Ovary (tissue), 3 donors: ENCODE results near the gene PPP1R1B.

Source experiments
- EP300 ChIP-seq: sonication (generic); formaldehyde crosslinking; IDR thresholded peaks from one replicate; pipeline ENCODE4 v1.6.1; 2017; ENCODE audit warnings: antibody characterized with exemption
- TF ChIP-seq, protein P1 (sequence below), 3 donors: fragments of 450-650 bp in 2 of 3; fragments of 200-600 bp in 1 of 3; IDR thresholded peaks; one replicate each; pipeline versions ENCODE4 v1.5.1 to v1.8.0; 2016 to 2022; ENCODE audit warnings: antibody characterized with exemption in 3 of 3, mild to moderate bottlenecking in 1 of 3
- donor health status: DM: no; HTN: no; CAD: no.

DNA sequence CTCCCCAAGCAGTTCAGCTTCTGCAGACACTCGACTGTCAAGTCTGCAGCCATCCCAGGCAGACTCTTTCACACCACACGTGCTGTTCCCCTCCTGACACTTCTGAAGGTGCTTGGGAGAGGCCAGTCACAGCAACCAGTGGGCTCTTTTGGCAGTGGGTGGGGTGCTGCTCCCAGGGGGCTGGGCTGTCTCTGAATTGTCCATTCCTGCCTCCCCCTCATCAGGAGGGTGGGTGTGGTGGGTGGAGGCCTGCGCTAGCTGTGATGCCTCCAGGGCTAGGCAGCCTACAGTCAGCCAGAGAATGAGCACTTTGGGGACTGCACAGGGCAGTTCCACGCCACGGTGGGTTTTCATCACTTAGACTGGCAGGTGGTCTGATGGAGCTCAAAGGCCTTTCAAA, 20.5 kb downstream of the PPP1R1B start:
- TF ChIP-seq EP300: no peak
- TF ChIP-seq, protein P1, sequence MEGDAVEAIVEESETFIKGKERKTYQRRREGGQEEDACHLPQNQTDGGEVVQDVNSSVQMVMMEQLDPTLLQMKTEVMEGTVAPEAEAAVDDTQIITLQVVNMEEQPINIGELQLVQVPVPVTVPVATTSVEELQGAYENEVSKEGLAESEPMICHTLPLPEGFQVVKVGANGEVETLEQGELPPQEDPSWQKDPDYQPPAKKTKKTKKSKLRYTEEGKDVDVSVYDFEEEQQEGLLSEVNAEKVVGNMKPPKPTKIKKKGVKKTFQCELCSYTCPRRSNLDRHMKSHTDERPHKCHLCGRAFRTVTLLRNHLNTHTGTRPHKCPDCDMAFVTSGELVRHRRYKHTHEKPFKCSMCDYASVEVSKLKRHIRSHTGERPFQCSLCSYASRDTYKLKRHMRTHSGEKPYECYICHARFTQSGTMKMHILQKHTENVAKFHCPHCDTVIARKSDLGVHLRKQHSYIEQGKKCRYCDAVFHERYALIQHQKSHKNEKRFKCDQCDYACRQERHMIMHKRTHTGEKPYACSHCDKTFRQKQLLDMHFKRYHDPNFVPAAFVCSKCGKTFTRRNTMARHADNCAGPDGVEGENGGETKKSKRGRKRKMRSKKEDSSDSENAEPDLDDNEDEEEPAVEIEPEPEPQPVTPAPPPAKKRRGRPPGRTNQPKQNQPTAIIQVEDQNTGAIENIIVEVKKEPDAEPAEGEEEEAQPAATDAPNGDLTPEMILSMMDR (IDR thresholded peaks at IDR 0.05): no peak
